Measurements from ENCODE around the gene C16orf92. TPM values are rescaled to one million over a fixed set of nuclear protein-coding genes. Genes with fewer than 3 reads are reported as not detected.

C16orf92 gene
- total RNA-seq, 1 donor from 2014 or later, result not detected

GRCh38 chr16:30002614-30003346 is 20.2 kb upstream of the C16orf92 start:
- no peaks in the 10 kb centered on the region for H3K9me3 Mint-ChIP-seq (ENCODE audit: low read depth)
- H3K4me3 Mint-ChIP-seq (ENCODE audit: unreplicated experiment), result no peak overlapping the region
- peak overlapping the region; percentile 45 for H3K27ac Mint-ChIP-seq (ENCODE audit: unreplicated experiment)
- DNase-seq (ENCODE audit: low spot score), result no peak
- no peaks in the 10 kb centered on the region for H3K27me3 Mint-ChIP-seq (ENCODE audit: low read depth)
- no peaks in the 10 kb centered on the region for H3K4me1 Mint-ChIP-seq (ENCODE audit: low read depth)
- H3K36me3 Mint-ChIP-seq (ENCODE audit: low read depth), result peaks cover 3% of the 10 kb centered on the region
- TF ChIP-seq, protein P1, sequence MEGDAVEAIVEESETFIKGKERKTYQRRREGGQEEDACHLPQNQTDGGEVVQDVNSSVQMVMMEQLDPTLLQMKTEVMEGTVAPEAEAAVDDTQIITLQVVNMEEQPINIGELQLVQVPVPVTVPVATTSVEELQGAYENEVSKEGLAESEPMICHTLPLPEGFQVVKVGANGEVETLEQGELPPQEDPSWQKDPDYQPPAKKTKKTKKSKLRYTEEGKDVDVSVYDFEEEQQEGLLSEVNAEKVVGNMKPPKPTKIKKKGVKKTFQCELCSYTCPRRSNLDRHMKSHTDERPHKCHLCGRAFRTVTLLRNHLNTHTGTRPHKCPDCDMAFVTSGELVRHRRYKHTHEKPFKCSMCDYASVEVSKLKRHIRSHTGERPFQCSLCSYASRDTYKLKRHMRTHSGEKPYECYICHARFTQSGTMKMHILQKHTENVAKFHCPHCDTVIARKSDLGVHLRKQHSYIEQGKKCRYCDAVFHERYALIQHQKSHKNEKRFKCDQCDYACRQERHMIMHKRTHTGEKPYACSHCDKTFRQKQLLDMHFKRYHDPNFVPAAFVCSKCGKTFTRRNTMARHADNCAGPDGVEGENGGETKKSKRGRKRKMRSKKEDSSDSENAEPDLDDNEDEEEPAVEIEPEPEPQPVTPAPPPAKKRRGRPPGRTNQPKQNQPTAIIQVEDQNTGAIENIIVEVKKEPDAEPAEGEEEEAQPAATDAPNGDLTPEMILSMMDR (IDR thresholded peaks at IDR 0.05), result no peak

DNA sequence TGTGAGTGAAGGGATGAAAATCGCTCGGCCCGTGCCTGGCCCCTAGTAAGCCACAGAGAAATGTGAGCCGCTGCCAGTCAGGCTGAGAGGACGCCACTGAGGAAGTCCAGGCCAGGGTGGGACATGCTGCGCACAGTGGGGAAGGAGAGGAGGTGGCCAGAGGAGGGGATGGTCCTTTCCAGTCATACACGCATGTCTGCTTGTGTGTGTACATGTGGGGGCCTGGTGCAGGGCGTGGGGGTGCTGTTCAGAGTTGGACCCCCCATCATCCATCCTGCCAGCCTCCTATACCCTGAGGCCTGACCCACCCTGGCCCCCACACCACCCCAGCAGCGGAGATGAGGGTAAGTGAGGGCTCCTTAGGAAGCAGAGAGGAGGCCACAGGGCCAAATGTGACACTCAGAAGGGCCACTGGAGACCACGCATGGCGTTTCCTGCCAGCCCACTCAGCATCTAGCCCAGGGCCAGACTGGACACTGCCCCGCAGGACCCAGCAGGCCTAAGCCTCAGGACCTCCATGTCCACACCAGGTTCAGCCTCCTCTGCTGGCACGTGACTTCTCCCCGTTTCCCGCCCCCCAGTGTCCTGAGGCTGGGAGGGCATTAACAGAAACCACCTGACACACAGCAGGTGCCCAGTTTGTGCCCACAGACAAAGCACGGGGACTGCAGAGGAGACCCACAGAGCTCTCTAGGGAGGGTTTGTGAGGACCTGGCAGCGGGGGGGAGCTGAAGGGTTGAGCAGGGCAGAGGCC is 19.2 kb upstream of the C16orf92 start:
- no peak for DNase-seq (ENCODE audit: low spot score)
- TF ChIP-seq, protein P1 (IDR thresholded peaks at IDR 0.05), result no peak
- Mint-ChIP-seq H3K36me3 (ENCODE audit: low read depth) (peaks cover 3% of the 10 kb centered on the region), H3K27me3 (ENCODE audit: low read depth) (no peaks in the 10 kb centered on the region), H3K4me1 (ENCODE audit: low read depth) (no peaks in the 10 kb centered on the region), H3K4me3 (ENCODE audit: unreplicated experiment) (no peak overlapping the region), H3K9me3 (ENCODE audit: low read depth) (no peaks in the 10 kb centered on the region), H3K27ac (ENCODE audit: unreplicated experiment) (no peak overlapping the region)

GRCh38 chr16:30004424-30004776 is 18.6 kb upstream of the C16orf92 start:
- no peak overlapping the region for H3K4me3 Mint-ChIP-seq (ENCODE audit: unreplicated experiment)
- TF ChIP-seq, protein P1 (IDR thresholded peaks at IDR 0.05), result no peak
- peaks cover 3% of the 10 kb centered on the region for H3K36me3 Mint-ChIP-seq (ENCODE audit: low read depth)

DNA sequence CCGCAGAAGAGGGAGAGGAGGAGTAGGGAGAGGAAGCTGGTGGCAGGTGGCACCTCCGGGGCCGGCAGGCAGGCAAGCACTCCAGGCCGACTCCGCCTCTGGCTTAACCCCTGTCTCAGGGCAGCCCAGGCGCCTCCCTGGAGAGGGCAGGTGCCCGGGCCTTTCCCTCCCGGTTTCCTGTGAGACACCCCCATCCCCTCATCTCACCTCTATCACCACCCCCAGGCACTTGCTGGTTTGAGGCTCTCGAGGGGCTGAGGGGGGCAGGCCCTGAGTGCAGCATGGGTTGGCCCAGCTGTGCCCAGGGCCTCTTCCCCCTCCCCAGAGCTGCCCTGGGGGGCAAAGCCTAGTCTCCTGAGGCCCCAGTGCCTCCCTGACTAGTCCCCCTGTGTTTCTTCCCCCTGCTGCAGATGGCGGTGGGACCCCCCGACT is 18.2 kb upstream of the C16orf92 start:
- no peaks in the 10 kb centered on the region for H3K36me3 Mint-ChIP-seq (ENCODE audit: low read depth)
- H3K9me3 Mint-ChIP-seq (ENCODE audit: low read depth), result no peaks in the 10 kb centered on the region
- H3K4me3 Mint-ChIP-seq (ENCODE audit: unreplicated experiment), result no peak overlapping the region
- no peak for DNase-seq (ENCODE audit: low spot score)
- no peak overlapping the region for H3K27ac Mint-ChIP-seq (ENCODE audit: unreplicated experiment)
- peaks cover 4% of the 10 kb centered on the region for H3K27me3 Mint-ChIP-seq (ENCODE audit: low read depth)
- TF ChIP-seq, protein P1 (IDR thresholded peaks at IDR 0.05), result no peak
- H3K4me1 Mint-ChIP-seq (ENCODE audit: low read depth), result no peaks in the 10 kb centered on the region

More at GRCh38 chr16:30004424-30004776, 18.6 kb upstream of the C16orf92 start:
- no peaks in the 10 kb centered on the region for H3K9me3 Mint-ChIP-seq (ENCODE audit: low read depth)
- H3K4me1 Mint-ChIP-seq (ENCODE audit: low read depth), result no peaks in the 10 kb centered on the region
- DNase-seq (ENCODE audit: low spot score), result no peak
- H3K27ac Mint-ChIP-seq (ENCODE audit: unreplicated experiment), result no peak overlapping the region
- H3K27me3 Mint-ChIP-seq (ENCODE audit: low read depth), result peaks cover 1% of the 10 kb centered on the region

GRCh38 chr16:30005341-30006094 is 17.5 kb upstream of the C16orf92 start:
- peaks cover 2% of the 10 kb centered on the region for H3K4me1 Mint-ChIP-seq (ENCODE audit: low read depth)
- H3K9me3 Mint-ChIP-seq (ENCODE audit: low read depth), result no peaks in the 10 kb centered on the region
- no peak for DNase-seq (ENCODE audit: low spot score)
- no peak overlapping the region for H3K27ac Mint-ChIP-seq (ENCODE audit: unreplicated experiment)
- H3K27me3 Mint-ChIP-seq (ENCODE audit: low read depth), result peaks cover 10% of the 10 kb centered on the region
- no peaks in the 10 kb centered on the region for H3K36me3 Mint-ChIP-seq (ENCODE audit: low read depth)
- H3K4me3 Mint-ChIP-seq (ENCODE audit: unreplicated experiment), result no peak overlapping the region
- TF ChIP-seq, protein P1 (IDR thresholded peaks at IDR 0.05), result peak; percentile 86

Data from chondrocyte (in vitro differentiated cells).